Measurements from ENCODE around the gene ROR1.
"Not testable (repeated sequence)": the region's sequence is repeated elsewhere in the genome, so short reads cannot be mapped to it uniquely, and the experiment has no call there.

Gene ROR1

GRCh38 chr1:63802109-63802508 is 28.3 kb downstream of the ROR1 start:
- Histone ChIP-seq H3K9ac (ENCODE audit: insufficient read length) (no peak overlapping the region), H3K4me3 (no peak overlapping the region), H3K9me3 (ENCODE audit: low read depth, low read length) (no peaks in the 10 kb centered on the region), H3K27ac (no peak overlapping the region), H3K36me3 (ENCODE audit: insufficient read depth, low read length) (no peaks in the 10 kb centered on the region)
- DNase-seq (ENCODE audit: low read depth, low spot score), result no peak
- TF ChIP-seq EZH2 (IDR thresholded peaks at IDR 0.05), result no peak
- TF ChIP-seq POLR2AphosphoS5 (IDR thresholded peaks at IDR 0.05; ENCODE audit: borderline replicate concordance, low read depth, low read length), result no peak
- TF ChIP-seq FOXP2 (optimal IDR thresholded peaks at IDR 0.05; ENCODE audit: control extremely low read depth, extremely low read length, insufficient read depth), result no peak

- no peak for DNase-seq (ENCODE audit: low read depth, low spot score)
- TF ChIP-seq FOXP2 (optimal IDR thresholded peaks at IDR 0.05; ENCODE audit: control extremely low read depth, extremely low read length, insufficient read depth), result no peak
- no peak for TF ChIP-seq EZH2 (IDR thresholded peaks at IDR 0.05)
- no peak for TF ChIP-seq POLR2AphosphoS5 (IDR thresholded peaks at IDR 0.05; ENCODE audit: borderline replicate concordance, low read depth, low read length)
- H3K4me3 ChIP-seq, result no peak overlapping the region
- no peak overlapping the region for H3K9ac ChIP-seq (ENCODE audit: insufficient read length)
- no peaks in the 10 kb centered on the region for H3K9me3 ChIP-seq (ENCODE audit: low read depth, low read length)
- H3K27ac ChIP-seq, result no peak overlapping the region
- no peaks in the 10 kb centered on the region for H3K36me3 ChIP-seq (ENCODE audit: insufficient read depth, low read length)
Measured at GRCh38 chr1:63804829-63805484, 31.1 kb downstream of the ROR1 start.

GRCh38 chr1:63807046-63807445 is 33.2 kb downstream of the ROR1 start:
- Histone ChIP-seq H3K36me3 (ENCODE audit: insufficient read depth, low read length) (no peaks in the 10 kb centered on the region), H3K4me3 (no peak overlapping the region), H3K27ac (no peak overlapping the region), H3K9ac (ENCODE audit: insufficient read length) (no peak overlapping the region), H3K9me3 (ENCODE audit: low read depth, low read length) (no peaks in the 10 kb centered on the region)
- DNase-seq (ENCODE audit: low read depth, low spot score), result no peak
- TF ChIP-seq FOXP2 (optimal IDR thresholded peaks at IDR 0.05; ENCODE audit: control extremely low read depth, extremely low read length, insufficient read depth) (no peak), EZH2 (IDR thresholded peaks at IDR 0.05) (no peak), POLR2AphosphoS5 (IDR thresholded peaks at IDR 0.05; ENCODE audit: borderline replicate concordance, low read depth, low read length) (no peak)

GRCh38 chr1:63810936-63811469 is 37.2 kb downstream of the ROR1 start:
- H3K27ac ChIP-seq, result no peak overlapping the region
- no peak for DNase-seq (ENCODE audit: low read depth, low spot score)
- no peaks in the 10 kb centered on the region for H3K36me3 ChIP-seq (ENCODE audit: insufficient read depth, low read length)
- H3K4me3 ChIP-seq, result no peak overlapping the region
- no peak for TF ChIP-seq POLR2AphosphoS5 (IDR thresholded peaks at IDR 0.05; ENCODE audit: borderline replicate concordance, low read depth, low read length)
- no peak for TF ChIP-seq FOXP2 (optimal IDR thresholded peaks at IDR 0.05; ENCODE audit: control extremely low read depth, extremely low read length, insufficient read depth)
- no peak for TF ChIP-seq EZH2 (IDR thresholded peaks at IDR 0.05)
- no peaks in the 10 kb centered on the region for H3K9me3 ChIP-seq (ENCODE audit: low read depth, low read length)
- H3K9ac ChIP-seq (ENCODE audit: insufficient read length), result no peak overlapping the region

GRCh38 chr1:63812071-63812700 is 38.4 kb downstream of the ROR1 start:
- no peak for DNase-seq (ENCODE audit: low read depth, low spot score)
- H3K9me3 ChIP-seq (ENCODE audit: low read depth, low read length), result no peaks in the 10 kb centered on the region
- H3K27ac ChIP-seq, result no peak overlapping the region
- H3K36me3 ChIP-seq (ENCODE audit: insufficient read depth, low read length), result no peaks in the 10 kb centered on the region
- H3K4me3 ChIP-seq, result no peak overlapping the region
- no peak for TF ChIP-seq FOXP2 (optimal IDR thresholded peaks at IDR 0.05; ENCODE audit: control extremely low read depth, extremely low read length, insufficient read depth)
- no peak for TF ChIP-seq EZH2 (IDR thresholded peaks at IDR 0.05)
- no peak for TF ChIP-seq POLR2AphosphoS5 (IDR thresholded peaks at IDR 0.05; ENCODE audit: borderline replicate concordance, low read depth, low read length)
- H3K9ac ChIP-seq (ENCODE audit: insufficient read length), result no peak overlapping the region

- no peak for TF ChIP-seq POLR2AphosphoS5 (IDR thresholded peaks at IDR 0.05; ENCODE audit: borderline replicate concordance, low read depth, low read length)
- no peak for TF ChIP-seq EZH2 (IDR thresholded peaks at IDR 0.05)
- no peak for TF ChIP-seq FOXP2 (optimal IDR thresholded peaks at IDR 0.05; ENCODE audit: control extremely low read depth, extremely low read length, insufficient read depth)
- no peaks in the 10 kb centered on the region for H3K9me3 ChIP-seq (ENCODE audit: low read depth, low read length)
- no peaks in the 10 kb centered on the region for H3K36me3 ChIP-seq (ENCODE audit: insufficient read depth, low read length)
- H3K27ac ChIP-seq, result no peak overlapping the region
- no peak overlapping the region for H3K4me3 ChIP-seq
- H3K9ac ChIP-seq (ENCODE audit: insufficient read length), result no peak overlapping the region
- no peak for DNase-seq (ENCODE audit: low read depth, low spot score)
Measured at GRCh38 chr1:63813829-63814277, 40.0 kb downstream of the ROR1 start.

GRCh38 chr1:63816217-63816815 is 42.5 kb downstream of the ROR1 start:
- not testable (repeated sequence) for H3K9ac ChIP-seq (ENCODE audit: insufficient read length); DNase-seq (ENCODE audit: low read depth, low spot score); H3K9me3 ChIP-seq (ENCODE audit: low read depth, low read length); H3K36me3 ChIP-seq (ENCODE audit: insufficient read depth, low read length)
- Histone ChIP-seq H3K4me3 (peak overlapping the region; percentile 68), H3K27ac (peak overlapping the region; percentile 90)

- peak; percentile 70 for DNase-seq (ENCODE audit: low read depth, low spot score)
- H3K36me3 ChIP-seq (ENCODE audit: insufficient read depth, low read length), result no peaks in the 10 kb centered on the region
Measured at GRCh38 chr1:63817152-63817667, 43.4 kb downstream of the ROR1 start.

More at GRCh38 chr1:63817152-63817667, 43.4 kb downstream of the ROR1 start:
- peak overlapping the region; percentile 68 for H3K4me3 ChIP-seq
- H3K9me3 ChIP-seq (ENCODE audit: low read depth, low read length), result no peaks in the 10 kb centered on the region
- TF ChIP-seq POLR2AphosphoS5 (IDR thresholded peaks at IDR 0.05; ENCODE audit: borderline replicate concordance, low read depth, low read length) (no peak; the same call in 1 of the 2 replicates), EZH2 (IDR thresholded peaks at IDR 0.05) (no peak), FOXP2 (optimal IDR thresholded peaks at IDR 0.05; ENCODE audit: control extremely low read depth, extremely low read length, insufficient read depth) (no peak)
- H3K27ac ChIP-seq, result peak overlapping the region; percentile 90
- peak overlapping the region; percentile 22 for H3K9ac ChIP-seq (ENCODE audit: insufficient read length)

Measured in SK-N-MC (cell line).